Stimulated activated CD8-positive, alpha-beta memory T cell treated with anti-CD3 and anti-CD28 coated beads, Interleukin-15, amount 100 ng/mL, for 24 hours (primary cell): Measurements from ENCODE around the gene STXBP5.
"Not testable (repeated sequence)": the region's sequence is repeated elsewhere in the genome, so short reads cannot be mapped to it uniquely, and the experiment has no call there.

Experiments used
- DNase-seq: peaks from one replicate; pipeline ENCODE4 v3.0.0-alpha.2; 2020; ENCODE audit warnings: low read depth

Gene STXBP5

DNA sequence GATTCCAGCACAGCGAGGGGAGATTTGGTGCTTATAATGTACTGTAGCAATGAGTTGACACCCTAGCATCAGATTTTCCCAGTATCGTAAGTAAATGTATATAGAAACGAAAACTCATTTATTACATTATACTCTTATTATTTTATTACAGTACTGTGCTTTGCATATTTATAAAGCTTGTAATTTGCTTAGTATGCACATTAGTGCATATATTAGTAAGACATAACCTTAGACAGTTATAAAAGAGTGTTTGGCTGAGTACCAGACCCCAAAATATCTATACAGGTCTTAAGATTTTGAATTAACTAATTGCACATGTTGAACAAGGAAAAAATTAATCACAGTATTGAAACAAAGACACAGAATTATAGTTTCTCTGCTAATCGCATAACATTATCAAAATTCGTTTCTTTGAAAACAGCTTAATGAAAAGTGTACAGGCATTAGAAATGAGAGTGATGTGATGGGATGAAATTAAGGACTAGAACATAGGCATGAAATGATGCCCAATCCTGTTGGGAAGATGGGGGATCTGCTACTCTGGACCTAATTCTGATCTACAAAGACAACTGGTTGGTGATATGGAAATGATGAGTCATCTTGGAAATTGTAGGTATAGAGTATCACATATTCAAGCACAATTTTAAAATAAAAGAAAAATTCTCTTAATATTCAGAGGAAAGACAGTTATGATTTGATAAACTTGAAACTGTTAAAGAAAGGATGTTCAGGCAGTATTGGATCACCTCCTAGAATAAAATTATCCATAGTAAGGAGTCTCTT is 42.8 kb downstream of the STXBP5 start:
- no peak for DNase-seq

DNA sequence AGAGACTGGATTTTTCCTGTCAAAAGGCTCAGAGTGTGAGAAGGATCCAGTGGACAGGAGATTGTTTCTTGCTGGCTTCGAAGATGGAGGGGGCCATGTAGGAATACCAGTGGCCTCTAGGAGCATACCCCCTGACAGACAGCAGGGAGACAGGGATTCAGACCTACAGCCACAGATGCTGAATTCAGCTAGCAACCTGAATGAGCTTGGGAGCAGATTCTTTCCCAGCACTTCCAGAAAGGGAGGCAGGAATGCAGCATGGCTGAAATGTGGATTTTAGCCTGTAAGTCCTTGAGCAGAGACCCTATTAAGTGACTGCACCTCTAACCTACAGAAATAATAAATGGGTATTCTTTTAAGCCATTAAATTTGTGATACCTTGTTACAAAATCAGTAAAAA is 44.6 kb downstream of the STXBP5 start:
- no peak for DNase-seq

DNA sequence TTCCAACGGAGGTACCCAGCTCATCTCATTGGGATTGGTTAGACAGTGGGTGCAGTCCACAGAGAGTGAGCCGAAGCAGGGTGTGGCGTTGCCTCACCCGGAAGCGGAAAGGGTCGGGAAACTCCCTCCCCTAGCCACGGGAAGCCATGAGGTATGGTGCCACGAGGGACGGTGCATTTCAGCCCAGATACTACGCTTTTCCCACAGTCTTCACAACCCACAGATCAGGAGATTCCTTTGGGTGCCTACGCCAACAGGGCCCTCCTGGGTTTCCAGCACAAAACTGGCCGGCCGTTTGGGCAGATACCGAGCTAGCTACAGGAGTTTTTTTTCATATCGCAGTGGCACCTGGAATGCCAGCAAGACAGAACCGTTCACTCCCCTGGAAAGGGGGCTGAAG is 46.9 kb downstream of the STXBP5 start:
- DNase-seq: no peak

DNA sequence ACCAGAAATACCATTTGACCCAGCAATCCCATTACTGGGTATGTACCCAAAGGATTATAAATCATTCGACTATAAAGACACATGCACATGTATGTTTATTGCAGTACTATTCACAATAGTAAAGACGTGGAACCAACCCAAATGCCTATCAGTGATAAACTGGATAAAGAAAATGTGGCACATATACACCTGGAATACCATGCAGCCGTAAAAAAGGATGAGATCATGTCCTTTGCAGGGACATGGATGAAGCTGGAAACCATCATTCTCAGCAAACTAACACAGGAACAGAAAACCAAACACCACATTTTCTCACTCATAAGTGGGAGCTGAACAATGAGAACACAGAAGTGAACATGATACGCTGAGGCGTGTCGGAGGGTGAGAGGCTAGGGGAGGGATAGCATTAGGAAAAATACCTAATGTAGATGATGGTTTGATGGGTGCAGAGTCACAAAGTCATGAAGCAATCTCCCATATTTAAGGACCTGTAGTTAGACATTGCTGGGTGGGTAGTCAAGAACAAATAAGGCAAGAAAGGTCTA is 50.8 kb downstream of the STXBP5 start:
- DNase-seq: not testable (repeated sequence)

DNA sequence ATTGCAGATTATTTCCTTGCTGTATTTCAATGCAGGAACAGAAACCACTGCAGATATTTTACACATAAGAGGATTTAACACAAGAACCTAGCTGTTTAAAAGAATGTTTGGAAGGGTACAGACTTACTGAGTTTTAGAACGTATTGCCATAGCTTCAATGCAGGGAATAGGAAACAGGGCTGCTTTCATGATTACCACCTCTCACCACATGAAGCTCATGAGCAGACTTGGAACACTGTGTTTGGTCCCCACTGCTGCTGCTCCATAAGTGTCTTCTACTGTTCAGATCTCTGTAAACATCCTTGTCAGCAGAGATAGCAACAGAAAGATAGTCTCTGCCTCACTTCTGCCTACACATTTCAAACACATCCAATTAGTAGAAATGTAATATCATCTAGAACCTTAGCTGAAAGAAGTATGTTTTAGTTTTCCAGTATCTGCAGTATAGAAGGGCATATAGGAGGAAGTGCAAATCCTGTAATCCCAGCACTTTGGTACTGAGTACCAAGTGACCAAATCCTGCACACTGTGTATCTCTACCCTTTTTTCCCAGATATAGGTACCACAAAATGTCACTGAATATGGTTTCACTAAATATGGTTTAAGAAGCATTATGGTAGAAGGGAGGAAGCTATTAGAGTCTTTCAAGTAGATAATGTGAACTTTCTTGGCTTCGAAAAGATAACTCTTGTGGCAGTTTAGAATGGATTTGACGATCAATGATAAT is 51.9 kb downstream of the STXBP5 start:
- no peak for DNase-seq

DNA sequence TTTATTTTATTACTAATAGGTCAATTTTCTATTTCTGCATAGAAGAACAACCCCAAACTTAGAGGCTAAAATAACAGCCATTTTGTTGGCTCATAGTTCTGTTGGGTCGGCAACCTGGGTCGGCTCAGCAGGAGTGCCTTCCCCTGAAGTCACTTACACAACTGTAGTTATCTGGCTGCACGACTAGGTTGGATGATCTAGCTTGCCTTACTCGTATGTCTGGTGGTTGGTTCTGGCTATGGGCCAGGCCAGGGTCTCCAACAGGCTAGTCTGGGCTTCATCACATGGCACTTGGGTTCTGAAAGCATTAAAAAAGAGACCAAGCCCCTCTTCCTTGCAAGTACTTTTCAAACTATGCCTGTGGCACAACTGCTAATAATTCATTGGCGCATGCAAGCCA is 53.5 kb downstream of the STXBP5 start:
- no peak for DNase-seq

DNA sequence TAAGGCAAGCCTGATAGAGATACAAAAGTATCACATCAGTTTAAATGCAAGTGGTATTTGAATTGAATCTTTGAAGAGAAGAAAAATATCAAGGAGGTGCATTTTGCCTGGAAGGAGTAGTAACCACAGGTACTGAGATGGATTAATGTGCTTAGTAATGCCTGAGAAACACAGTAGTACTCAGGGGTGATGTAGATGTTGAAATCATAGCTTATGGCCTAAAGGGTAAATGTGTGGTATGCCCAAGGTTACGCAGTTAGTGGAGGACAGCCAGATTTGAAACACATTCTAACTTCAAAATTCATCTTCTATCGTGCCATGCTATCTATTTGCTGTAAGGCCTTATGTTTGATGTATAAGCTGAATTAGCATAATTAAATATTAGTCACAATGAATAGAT is 55.9 kb downstream of the STXBP5 start:
- DNase-seq: no peak

DNA sequence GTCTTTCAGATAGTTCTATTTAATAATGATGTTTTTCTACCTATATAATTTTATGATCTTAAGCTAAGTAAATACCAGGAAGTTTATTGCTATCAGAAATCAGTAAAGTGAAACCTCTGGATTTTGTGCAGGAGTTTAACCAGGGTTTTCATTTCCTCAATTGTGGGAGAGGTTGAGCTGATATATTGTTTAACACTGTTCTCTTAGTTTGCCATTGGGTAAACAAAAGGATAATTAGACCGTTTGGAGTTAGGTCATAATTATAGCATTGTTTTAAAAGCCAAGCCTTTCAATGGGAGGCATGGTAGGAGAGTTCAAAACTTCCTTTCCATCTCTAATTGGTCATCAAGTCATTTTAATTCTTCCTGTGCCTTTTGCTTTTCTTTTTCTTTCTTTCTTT is 58.7 kb downstream of the STXBP5 start:
- DNase-seq: no peak

DNA sequence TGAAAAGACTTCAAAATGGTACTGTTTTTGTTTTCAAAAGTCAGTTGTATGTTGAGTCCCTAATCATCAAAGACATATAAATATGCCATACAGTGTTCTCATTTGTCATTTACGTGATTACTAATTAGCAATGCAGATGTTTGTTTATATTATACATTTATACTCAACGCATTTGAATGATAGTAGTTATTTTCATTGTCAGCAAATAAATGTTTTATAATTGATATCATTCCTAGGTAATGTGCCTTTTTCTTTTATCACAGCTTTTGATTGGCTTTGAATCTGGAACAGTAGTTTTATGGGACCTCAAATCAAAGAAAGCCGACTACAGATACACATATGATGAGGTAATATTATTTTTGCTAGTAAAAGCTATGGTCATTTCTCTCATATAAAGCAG is 62.6 kb downstream of the STXBP5 start:
- no peak for DNase-seq

DNA sequence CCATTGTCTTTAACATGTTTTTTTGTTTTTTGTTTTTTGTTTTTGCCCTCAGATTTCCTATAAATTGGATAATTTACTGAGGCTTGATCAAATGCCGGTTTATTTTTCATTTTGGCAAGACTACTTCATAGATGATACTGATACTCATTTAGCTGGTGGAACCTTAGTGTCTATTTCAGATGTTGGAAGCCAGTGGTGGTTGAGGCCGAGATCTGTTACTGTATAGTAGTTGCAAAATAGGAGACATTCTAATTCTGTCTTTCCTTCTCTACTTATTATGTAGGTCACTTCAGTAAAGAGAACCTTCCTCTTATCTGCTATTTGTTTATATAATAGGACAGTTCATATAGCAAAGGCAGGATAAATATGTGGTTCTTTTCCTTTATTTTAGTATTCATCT is 63.4 kb downstream of the STXBP5 start:
- DNase-seq: no peak

DNA sequence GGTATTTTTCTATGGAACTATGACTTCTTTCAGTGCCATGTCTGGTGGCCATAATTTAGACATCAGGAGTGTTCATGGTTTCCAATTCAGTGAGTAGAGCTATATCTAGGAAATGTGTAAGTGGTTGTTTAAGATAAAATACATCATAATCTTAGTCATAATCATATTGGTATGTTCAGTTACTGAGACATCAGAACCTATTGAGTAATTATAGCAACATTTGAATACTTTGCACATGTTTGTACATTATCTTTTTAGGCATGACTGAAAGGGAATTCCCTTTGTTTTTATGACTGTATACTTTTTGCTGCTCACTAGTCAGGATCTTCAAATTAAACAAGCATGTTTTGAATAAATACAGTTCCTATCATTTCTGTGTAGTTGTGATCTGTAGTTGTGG is 64.0 kb downstream of the STXBP5 start:
- no peak for DNase-seq

DNA sequence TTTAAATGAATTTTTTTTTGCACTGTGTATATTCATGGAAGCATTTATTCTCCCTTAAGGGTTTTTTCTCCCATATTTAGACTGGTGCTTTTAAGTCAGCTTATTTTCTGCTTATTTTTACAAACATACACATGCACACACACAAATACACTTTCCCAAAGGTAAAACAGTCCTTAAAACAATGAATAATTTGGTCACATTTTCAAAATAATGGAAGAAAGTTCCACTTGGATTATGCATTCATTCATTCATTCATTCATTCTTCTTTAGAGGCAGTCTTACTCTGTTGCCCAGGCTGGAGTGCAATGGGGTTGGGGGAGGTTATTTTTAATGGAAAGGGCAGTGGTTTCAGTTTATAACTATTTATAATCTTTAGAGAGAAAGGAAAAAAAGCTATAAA is 69.8 kb downstream of the STXBP5 start:
- DNase-seq: no peak

DNA sequence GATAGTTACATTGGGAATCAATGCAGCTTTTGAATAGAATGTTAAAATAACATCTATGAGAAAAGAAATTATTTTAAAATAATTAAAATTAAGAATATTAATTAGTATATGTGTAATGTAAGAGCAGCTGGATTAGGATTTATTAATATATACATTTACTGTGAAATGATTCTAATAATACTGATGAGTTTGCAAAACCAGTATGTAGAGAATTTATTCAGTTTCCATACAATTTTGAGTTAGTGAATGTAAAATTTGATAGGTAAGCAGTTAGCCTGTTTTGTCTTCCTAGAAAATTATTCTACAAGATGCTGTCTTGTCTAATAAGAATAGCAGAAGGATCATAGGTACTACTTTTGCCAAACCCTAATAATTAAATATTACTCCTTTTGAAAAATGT is 70.6 kb downstream of the STXBP5 start:
- no peak for DNase-seq

DNA sequence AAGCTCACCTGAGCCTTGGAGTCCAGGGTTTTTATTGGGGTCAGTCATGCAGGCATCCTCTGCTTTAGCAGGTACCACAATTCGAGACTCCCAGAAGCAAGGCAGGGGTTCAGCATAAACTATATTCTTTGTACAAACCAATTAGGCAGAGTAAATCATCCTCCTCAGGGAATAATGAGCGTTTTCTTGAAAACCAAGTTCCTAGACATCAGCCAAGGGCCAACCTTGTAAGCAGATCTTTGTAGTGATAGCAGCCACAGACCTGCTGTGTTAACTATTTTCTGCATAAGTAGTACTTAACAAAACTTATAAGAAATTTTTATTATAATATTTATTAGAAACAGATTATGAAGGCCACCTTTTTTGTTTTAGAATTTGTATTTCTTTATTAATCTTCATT is 74.7 kb downstream of the STXBP5 start:
- DNase-seq: no peak

DNA sequence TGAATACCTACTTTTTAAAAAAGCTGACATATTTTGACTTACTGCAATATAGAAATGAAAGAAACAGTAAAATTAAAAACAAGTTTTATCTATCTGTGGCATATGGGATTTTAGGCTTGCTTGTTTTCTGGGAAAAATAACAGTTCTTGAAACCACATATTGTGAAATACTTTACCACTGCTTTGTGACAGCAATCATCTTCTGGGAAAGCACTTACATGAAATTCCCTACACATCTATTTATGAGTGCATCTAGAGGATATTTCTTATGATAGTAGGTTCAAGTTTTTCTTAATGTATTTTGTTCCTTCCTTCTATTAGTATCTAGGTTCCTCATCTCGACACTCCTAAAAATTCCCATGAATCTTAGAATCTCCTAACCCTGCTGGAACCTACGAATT is 75.2 kb downstream of the STXBP5 start:
- DNase-seq: no peak

DNA sequence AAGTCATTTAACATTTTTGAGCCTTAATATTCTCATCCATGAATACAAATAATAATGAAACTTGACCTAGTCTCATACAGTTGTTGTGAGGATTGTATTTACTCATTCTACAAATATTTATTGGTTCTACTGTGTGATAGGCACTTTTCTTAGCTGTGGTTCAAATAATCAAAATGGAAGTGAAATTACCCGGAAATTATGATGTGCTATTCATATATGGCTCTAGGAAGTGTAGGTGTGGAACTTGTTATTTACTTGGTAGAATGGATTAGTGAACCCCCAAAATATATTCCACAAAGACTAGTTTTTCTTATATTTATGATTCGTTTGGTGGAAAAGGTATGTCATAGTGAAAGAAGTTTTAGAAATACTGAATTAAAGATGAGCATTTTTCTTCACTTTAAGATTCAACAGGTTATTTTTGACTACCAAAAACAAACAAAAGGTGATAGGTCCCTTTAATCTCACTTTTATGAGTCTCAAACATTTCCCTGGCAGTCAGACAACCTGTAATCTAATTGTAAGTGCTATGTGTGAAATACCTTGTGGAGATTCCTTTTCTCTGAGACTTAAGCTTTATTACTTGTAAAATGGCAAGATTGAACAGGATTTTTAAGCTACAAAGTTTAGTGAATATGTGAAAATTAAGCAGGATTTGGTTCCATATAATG is 77.8 kb downstream of the STXBP5 start:
- no peak for DNase-seq

DNA sequence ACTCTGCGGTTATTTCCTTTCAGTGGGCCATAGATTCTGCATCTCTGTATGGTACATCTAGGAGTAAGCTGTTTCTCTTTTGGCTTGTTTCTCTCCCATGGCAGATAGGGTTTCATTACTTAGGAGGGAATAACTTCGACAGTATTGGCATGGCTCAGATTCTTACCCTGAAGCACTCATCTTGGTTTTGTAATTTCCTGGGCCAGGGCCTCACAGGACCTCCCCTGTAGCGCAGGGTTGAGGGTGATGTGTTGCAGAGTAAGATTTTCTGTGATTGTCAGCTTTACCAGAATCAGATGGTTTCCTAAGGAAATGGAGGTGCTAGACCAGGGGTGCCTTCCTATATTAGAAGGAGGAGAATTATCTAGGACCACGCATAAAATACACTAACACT is 78.3 kb downstream of the STXBP5 start:
- DNase-seq: no peak

DNA sequence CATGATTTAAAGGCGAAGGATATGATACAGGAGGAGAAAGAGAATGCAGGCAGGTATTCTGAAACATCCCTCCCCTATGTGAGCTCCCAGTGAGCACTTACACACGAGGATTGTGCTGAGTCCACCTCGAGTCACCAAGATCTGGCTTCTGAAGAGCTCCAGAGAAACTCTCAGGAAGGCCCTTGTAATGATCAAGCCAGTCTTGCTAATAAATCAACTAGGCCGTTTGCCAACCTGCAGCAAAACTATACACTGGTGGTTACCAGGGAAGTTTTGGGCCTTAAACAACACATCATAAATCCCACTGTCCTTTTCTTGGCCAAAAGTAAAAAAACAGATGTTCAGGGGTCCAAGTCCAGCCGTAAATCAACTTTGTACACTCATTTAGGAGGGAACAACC is 79.2 kb downstream of the STXBP5 start:
- DNase-seq: no peak

DNA sequence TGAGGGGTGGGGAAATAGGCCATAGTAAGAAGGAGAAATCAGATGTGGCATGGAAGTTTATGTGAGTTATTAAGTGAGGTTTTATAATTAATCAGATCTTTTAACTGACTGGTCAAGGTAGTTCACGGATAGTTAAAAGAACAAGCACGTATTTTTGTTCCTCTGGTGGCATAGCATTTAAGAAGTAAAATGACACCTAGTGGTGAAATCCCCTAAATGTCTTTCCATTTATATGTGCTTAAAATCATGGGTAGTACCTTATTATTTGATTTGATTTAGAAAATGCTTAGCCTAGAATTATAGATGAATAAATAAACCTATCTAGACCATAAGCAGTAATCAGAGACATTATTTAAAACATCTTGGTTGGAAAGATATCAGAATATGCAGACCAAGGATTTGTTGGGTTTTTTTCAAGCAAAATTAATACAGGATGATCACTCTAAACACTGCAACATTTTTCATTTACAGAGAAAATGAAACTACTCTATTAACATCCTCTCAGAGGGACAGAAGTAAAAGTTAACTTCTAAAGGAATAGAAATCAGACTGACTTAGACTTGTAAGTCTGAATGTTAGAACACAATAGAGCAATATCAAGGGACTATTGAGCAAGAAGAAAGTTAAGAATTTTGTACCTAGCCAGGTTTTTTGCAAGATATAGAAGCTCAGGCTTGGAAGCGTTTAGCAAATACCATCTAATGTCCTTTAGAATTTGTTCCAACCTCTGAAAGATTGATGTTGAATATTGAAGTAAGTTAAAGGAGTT is 81.1 kb downstream of the STXBP5 start:
- no peak for DNase-seq

DNA sequence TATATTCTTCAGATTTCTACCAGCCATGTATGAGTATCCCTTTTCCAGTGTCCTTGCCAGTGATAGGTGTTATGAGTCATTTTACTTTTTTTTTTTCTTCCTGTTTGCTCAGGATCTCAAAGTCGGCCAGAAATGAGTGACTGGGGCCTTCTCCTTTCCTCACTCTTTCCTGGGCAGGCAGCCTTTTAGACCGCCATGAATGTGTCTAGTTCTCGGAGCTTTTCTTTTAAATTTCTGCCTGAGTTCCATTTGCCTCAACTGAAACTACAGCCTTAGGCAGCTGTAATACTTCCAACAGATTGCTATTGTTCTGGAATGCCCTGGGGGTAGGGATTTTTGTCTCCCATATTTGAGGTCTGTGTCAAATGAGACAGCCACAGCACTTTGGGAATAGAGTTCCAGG is 83.7 kb downstream of the STXBP5 start:
- DNase-seq: no peak

DNA sequence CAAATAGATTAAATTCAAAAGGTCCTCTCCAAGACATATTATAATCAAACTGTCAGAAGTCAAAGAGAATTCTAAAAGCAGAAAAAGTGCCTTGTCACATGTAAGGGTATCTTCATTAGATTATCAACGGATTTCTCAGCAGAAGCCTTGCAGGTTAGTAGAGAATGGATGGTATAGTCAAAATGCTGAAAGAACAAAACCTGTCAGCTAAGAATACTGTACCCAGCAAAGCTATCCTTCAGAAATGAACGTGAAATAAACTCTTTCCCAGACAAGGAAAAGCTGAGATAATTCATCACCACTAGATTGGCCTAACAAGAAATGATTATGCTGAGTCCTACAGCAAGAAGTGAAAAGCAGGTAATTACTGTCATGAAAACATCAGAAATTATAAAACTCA is 92.9 kb downstream of the STXBP5 start:
- no peak for DNase-seq

DNA sequence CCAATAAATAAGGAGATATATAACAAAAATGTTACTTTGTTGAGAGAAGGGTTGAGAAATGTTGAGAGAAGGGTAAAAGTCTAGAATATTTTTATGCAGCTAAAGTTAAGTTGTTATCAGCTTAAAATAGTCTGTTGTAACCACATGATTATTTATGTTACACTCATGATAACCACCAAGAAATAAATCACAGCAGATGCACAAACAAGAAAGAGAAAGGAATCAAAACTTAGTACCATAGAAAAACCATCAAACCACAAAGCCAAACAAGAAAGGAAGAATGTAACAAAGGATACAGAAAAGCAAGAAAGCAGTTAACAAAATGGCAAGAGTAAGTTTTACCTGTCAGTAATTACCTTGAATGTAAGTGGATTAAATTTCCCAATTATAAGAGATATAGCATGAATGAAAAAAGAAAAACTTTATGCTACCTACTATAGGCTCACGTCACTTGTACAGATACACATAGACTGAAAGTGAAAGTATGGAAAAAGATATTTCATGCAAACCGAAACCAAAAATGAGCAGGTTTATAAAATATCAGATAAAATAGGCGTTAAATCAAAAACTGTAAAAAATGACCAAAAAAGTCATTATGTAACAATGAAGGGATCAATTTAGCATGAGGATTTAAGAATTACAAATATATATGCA is 93.6 kb downstream of the STXBP5 start:
- DNase-seq: no peak
